AML-193 (cell line): Measurements from ENCODE around the gene ZNF726.
A peak's percentile ranks its signal among the peaks of the same experiment; 100 is the strongest.
"Not testable (repeated sequence)": the region's sequence is repeated elsewhere in the genome, so short reads cannot be mapped to it uniquely, and the experiment has no call there.

Experiments
- DNase-seq, 2 experiments: peaks; one replicate each; lab custom pipeline; 2025; lab: John Stamatoyannopoulos, UW

Gene ZNF726

DNA sequence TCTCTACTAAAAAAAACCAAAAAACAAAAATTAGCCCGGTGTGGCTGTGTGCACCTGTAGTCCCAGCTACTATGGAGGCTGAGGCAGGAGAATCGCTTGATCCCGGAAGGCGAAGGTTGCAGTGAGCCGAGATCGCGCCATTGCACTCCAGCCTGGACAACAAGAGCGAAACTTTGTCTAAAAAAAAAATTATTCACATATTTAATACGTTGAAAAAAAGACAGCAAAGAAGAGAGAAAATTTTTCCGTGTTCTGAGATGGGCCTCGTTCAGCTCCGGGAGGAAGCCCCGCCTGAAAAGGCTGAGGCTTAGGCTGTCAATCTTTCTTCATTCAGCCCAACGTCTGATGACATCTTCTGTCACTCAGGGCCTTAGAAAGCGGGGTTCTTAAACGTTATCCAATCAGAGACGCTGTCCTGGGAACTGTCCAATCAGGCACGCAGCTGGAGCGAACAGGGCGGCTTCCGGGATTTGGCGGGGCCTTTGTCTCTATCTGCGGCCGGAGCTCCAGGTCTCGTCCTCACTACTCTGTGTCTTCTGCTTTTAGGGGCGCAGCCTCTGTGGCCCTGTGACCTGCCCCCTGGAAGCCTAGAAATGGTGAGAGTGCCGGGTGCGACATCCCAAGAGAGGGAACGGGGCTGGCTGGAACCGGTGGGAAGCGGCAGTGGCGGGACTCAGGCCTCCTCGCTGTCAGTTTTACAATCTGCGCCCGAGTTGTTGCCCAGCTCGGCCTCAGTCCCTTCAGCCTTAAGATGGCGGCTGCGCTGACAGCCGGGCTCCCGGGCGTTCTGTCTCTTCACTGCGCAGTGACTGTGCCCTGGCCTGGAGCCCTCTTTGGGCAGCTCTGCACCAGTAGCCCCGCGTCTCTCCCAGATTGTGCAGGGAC lies at the start of gene ZNF726:
ZNF726 (plus strand) TSS at position 485 of the 885 bp plus-strand sequence; CDS start at position 594, 109 bp downstream.
- DNase-seq: peak; percentile 94 to 96

DNA sequence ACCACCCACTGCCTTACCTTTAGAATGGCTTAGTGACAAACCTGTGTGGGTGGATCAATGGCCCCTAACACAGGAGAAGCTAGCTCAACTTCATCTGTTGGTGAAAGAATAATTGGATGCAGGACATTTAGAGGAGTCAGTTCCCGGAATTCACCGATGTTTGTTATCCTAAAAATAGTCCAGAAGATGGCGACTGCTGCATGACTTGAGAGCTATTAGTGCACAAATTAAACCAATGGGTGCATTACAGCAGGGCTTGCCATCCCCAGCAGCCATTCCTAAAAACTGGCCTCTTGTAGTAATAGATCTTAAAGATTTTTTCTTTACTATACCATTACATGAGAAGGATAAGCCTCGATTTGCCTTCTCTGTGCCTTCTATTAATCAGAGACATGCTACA lies 46.8 kb upstream of the ZNF726 start:
- DNase-seq: no peak

DNA sequence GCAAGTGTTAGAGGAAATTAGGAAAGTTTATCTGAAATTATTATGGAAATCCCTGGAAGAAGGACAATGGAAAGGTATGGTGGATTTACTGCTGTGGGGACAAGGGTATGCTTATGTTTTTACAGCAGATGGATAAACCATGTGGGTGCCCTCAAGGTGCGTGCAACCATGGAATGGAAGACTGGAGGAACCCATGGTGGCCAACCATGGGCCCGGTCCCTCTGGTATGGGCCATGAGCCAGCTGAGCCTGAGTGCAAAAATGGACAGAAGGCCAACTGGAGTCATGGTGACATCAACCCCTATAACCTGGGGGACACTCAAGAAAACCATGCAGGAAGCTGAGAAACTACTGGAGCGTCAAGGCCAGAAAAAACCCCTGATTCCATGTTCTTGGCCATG lies 46.1 kb upstream of the ZNF726 start:
- DNase-seq: no peak

DNA sequence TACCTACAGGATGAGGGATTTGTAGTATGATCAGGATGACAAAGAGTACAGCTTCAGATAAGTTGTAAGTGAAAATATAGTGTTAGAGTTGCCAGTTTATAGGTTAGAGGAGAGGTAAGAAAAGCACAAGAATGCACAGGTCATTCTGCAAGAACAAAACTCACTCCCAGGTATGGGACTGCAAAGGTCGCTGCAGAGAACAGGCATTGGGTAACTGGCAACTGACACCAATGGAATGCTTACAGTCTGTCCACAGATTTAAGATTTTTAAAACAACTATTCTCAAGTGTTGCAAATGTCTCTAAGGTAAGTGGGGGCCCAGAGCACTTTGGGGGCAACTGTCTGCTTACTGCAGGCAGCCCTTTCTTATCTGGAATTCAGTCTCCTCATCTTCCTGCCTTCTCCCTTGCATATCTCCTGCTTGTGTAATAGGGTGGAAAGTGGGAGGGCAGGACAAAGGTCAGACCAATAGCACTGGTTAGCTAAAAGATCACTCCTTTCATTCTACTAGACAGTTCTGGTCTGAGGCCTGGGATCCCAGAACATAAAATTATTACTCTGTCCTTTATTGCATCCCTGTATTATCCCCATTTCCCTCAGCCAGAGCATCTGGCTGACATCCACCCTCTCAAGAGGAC lies 42.3 kb upstream of the ZNF726 start:
- DNase-seq: no peak

DNA sequence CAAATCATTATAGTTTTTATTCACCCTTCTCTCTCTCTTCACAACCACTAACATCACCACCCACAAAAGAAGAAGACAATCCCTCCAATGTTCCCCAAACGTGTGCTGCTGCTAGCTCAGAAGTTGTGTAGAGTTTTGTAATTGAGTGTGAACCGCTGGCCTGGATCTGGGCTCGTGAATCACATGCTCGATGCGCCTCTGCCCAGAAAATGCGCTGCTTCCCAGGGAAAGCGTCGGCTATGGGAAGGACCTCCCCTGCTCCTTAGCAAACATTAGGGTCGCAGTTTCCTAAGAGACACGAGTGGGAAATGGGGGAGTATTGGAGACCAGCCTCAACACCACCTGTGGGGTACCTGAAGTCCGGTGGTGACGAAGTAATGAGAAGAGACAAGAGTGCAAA lies 38.4 kb upstream of the ZNF726 start:
- no peak for DNase-seq

DNA sequence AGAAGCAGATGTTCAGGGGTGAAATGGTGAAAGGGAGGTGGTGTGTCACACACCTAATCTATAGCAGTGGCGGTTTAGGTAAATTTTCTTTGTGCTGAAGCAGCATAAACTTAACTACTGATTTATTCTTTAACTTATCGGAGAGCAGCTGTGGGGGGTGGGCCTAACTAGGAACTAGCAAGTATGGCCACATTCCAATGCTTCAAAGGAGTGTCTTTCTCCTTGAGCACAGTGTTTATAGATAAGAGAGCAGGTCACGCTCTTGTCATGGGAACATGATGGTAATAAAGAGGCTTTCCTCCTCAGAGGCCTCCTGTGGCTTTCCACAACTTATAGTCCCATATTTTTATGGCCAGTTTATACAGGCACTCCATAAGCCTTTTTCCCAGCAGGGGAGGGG lies 37.9 kb upstream of the ZNF726 start:
- not testable (repeated sequence) for DNase-seq

DNA sequence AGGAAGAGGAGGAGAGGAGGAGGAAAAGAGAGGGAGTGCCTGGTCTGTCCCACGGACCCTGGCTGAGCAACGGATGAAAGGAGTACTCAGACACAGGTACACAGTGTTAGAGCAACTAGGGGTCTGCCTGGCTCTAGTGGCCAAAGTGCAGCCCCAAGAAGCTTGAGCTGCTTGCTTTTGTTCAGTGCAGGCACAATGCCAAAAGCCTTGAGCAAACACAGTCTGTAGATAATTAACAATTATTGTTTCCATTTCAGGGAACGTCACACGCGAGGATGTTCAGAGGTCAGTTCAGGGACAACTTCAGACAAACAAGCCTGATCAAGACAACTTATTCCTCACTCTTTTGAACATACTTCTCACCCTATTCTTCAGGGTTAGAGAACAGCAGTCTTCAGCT lies 32.2 kb upstream of the ZNF726 start:
- no peak for DNase-seq

DNA sequence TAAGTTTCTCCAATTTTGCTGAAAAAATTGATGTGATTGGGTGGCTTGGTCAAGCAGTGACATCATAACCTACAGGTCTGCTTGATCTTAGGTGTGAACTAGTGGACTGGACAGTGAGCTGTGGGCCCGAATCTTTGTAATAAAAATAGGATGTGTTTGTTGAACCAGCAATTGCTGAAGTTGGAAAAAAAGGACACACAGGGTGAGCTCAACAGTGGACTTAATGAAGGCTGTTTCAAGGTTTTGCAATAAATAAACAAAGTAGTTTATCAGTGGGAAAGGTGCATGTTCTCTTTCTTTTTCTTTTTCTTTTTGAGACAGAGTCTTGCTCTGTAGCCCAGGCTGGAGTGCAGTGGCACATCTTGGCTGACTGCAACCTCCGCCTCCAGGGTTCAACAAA lies 30.3 kb upstream of the ZNF726 start:
- DNase-seq: no peak

DNA sequence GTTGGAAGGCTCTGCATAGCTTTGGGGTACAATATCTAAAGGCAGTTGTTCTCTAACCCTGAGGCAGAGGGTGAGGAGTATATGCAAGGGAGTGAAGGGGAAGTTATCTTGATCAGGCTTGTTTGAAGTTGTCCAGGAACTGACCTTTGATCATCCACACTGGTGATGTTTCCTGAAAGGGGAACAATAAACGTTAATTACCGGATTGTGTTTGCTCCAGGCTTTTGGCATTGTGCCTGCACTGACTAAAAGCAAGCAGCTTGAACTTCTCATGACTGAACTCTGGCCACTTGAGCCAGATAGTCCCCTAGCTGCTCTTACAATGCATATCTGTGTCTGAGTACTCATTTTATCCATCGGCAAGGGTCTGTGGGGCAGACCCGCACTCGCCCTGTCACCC lies 27.0 kb upstream of the ZNF726 start:
- no peak for DNase-seq

DNA sequence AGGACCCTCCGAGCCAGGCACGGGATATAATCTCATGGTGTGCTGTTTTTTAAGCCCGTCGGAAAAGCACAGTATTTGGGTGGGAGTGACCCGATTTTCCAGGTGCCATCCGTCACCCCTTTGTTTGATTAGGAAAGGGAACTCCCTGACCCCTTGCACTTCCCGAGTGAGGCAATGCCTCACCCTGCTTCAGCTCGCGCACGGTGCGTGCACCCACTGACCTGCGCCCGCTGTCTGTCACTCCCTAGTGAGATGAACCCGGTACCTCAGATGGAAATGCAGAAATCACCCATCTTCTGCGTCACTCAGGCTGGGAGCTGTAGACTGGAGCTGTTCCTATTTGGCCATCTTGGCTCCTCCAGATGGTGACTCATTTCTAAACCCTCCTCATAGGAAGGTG lies 18.6 kb upstream of the ZNF726 start:
- DNase-seq: not testable (repeated sequence)

DNA sequence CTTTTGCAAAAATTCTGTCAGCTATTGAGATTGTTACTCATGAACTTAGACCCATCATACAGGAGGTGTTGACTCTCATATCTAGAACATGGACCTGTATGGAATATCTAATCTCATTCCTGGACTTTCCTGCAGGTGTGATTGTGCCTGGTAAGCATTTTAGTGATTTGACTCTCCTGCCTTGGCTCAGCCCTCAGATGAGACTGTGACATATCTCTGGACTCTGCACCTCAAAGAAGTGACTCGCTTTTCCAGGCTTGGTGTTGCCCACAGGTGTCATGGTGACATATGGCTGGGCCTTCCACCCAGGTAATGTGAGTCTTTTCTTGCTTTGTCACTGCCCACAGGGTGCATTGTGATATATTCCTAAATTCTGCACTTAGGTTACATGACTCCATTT lies 17.8 kb upstream of the ZNF726 start:
- DNase-seq: no peak

DNA sequence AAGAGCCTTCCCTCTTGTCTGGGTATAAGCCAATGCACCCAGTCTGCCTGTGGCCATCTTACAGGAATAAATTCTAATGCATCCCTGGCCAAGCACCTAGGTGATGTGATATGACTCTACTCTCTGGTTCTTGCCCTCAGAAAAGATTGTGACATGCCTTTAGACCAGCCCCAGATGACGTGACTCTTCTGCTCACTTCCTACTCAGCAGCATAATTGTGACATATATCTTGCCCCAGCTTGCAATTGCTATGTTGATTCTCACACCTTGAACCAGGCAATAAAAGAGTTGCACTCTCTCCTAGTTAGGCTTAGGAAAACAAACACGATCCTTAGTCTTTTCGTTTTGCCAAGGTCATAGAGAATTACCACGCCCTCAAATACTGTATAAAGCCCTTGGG lies 13.3 kb upstream of the ZNF726 start:
- no peak for DNase-seq

DNA sequence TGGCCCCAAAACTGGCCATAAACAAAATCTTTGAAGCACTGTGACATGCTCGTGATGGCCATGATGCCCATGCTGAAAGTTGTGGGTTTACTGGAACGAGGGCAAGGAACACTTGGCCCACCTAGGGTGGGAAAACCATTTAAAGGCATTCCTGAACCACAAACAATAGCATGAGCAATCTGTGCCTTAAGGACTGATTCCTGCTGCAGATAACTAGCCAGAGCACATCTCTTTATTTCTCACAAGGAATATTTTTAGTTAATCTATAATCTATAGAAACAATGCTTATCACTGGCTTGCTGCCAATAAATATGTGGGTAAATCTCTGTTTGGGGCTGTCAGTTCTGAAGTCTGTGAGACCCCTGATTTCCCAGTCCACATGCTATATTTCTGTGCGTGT lies 10.3 kb upstream of the ZNF726 start:
- DNase-seq: no peak

DNA sequence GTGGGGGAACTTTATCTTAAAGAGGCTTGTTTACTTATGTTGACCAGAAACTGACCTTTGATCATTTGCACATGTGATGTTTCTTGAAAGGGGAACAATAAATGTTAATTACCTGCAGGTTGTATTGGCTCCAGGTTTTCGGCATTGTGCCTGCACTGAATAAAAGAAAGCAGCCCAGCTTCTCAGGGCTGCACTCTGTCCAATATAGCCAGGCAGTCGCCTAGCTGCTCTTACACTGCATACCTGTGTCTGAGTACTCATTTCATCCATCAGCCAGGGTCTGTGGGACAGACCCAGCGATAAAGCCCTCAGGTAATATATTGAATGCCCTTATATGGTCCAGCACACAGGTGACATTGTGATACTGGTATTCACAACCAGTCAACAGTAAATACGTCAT lies 8.9 kb upstream of the ZNF726 start:
- DNase-seq: no peak

DNA sequence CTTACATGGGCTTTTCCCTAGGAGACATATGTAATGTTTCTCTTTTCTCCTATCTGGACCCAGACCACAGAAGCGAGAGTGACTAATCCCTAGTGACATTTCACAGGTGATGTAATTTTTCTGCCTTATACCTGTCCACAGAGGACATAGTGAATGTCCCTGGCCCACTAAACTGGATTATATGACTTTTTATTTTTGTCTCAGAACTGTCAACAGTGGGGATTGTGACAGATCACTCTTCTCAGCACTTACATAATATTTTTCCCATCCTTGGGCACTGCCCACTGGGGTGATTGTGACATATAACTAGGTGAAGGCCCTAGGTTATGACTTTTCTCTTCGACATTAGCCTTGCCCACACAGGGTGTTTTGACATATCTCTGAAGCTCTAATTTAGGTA lies 7.9 kb upstream of the ZNF726 start:
- no peak for DNase-seq

DNA sequence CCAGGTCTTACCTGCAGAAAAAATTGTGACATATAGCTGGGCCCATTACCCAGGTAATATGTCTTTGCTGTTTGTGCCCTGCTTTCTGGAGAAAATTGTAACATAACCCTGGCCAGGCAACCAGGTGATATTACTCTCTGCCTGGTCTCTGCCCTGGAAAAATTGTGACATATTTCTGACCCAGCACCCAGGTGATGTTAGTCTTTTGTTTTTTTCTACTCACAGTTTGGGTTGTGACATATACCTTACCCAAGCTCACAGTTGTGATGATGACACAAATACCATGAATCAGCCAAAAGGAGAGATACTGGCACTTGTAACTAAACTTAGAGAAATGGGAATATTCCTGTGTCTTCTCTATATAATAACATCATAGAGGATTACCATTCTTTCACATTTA lies 6.5 kb upstream of the ZNF726 start:
- no peak for DNase-seq

DNA sequence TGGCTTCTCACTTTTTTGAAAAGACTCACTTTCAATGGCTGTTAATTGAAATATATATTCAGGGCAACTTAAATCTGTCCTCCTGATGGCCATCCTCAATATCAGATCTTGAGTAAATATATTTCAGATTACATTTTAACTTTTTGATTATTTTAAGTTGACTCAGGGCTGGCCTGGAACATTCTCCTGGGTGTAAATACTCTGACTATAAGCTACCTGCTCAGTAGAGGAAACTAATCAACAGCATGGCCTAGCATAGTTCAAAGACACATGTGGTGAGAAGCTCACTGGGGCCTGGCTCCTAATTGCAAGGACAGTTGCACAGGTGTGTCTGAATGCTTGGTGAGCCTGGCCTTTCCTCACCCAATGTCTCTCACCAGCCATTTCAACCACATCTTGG lies 5.5 kb upstream of the ZNF726 start:
- DNase-seq: no peak

DNA sequence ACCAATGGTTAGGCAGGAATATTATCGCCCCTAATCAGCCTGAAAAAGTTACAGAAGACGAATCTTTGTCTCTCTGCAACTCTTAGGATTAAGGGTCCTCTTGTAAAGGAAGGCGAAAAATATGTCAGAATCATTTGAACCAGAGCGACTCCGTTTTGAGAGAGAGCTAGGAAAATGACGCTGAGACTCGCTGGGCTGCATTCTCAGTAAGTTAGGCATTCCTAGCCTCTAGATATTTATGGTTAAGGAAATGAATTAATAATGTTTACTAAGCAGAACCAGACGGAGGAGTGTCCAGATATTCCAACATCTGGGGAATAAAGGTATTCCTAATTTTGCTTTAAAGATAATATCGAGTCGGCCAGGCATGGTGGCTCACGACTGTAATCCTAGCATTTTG lies 755 bp upstream of the ZNF726 start:
- DNase-seq: no peak

DNA sequence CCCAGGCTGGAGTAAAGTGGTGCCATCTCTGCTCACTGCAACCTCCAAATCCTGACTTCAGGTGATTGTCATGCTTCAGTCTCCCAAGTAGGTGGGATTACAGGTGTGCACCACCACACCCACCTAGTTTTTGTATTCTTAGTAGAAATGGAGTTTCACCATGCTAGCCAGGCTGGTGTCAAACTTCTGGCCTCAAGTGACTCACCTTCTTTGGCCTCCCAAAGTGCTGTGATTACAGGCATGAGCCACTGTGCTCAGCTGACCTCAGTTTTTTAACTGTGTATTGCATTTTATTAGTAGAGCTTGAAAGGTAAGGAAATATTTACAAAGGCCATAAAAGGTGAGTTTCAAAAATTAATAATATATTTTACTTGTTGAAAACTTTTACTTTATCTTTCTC lies 2.3 kb downstream of the ZNF726 start:
- no peak for DNase-seq

DNA sequence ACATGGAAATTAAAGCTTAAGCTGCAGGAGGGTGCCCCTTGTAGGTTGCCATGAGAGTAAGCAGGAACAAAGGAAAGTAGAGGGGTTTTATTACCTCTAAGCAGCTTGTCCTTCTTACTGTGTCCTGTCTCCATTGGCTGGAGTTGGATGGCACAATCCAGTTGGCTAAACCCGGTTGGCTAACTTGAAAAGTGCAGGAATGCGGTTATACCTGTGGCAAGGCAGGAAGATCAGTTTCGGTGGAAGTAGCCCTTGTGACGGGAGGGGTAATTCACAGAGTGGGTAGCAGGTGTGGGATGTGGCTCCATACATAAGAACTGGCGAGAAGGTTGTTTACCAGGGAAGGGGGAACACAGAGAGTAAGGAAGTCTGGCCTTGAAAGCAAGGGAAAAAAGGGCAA lies 3.2 kb downstream of the ZNF726 start:
- DNase-seq: no peak

DNA sequence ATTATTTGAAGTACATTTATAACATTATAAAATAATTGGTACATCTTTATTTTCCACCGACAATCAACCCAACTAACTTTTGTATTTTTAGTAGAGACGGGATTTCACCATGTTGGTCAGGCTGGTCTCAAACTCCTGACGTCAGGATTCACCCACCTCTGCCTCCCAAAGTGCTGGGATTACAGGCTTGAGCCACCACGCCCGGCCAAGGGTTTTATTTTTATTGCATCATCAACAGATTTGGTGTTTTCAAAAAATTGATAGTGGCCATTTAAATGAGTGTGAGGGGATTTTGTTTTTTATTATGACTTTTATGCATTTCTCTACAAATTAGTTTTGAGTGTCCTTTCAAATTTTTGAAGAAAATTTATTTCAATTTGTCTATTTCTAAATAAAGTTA lies 10.6 kb downstream of the ZNF726 start:
- DNase-seq: no peak

DNA sequence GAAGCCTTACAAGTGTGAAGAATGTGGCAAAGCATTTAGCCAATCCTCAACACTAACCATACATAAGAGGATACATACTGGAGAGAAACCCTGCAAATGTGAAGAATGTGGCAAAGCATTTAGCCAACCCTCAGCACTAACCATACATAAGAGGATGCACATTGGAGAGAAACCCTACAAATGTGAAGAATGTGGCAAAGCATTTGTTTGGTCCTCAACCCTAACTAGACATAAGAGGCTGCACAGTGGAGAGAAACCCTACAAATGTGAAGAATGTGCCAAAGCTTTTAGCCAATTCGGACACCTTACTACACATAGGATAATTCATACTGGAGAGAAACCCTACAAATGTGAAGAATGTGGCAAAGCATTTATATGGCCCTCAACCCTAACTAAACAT lies 18.2 kb downstream of the ZNF726 start:
- DNase-seq: no peak

DNA sequence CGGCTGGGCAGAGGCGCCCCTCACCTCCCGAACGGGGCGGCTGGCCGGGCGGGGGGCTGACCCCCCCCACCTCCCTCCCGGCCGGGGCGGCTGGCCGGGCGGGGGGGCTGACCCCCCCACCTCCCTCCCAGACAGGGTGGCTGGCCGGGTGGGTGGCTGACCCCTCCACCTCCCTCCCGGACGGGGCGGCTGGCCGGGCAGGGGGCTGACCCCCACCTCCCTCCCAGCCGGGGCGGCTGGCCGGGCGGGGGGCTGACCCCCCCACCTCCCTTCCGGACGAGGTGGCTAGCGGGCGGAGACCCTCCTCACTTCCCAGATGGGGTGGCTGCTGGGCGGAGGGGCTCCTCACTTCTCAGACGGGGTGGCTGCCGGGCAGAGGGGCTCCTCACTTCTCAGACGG lies 22.3 kb downstream of the ZNF726 start:
- DNase-seq: not testable (repeated sequence)

DNA sequence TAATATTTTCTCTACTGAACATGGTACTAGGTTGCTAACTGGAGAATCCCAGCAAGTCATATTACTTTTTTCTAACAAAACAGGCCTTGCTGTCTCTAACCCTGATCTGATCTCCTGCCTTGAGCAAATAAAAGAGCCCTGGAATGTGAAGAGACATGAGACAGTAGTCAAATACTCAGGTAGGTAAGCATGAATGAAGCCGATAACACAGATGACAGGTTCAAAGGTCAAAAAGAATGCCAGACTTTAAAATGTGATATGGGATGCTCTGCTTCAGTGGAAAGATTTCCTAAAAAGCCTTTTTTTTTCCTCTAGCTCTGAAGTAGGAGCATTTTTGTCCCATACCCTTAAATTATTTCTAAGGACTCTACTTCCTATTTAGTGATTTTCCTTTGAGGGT lies 28.7 kb downstream of the ZNF726 start:
- DNase-seq: no peak
